Gastrocnemius medialis (tissue), 4 donors: ENCODE data around the gene MMAA. TPM values are rescaled to one million over a fixed set of nuclear protein-coding genes. Genes with fewer than 3 reads are reported as not detected.
A peak's percentile ranks its signal among the peaks of the same experiment; 100 is the strongest.

Experiments
- ATAC-seq, 2 donors: fragments of 150-250 bp; one replicate each; pipeline ENCODE4 v1.9.1; 2016
- DNase-seq, 2 donors: peaks; one replicate each; pipeline ENCODE4 v3.0.0-alpha.2; 2019
- H3K27ac ChIP-seq, 4 donors: fragments of 200-600 bp; sonication (generic); 1 replicate in 1 of 4; 2 replicates in 3 of 4; pipeline ENCODE4 v1.5.1; 2016 to 2018; ENCODE audit warnings: mild to moderate bottlenecking in 2 of 4, moderate library complexity in 1 of 4
- H3K27me3 ChIP-seq, 3 donors: fragments of 200-600 bp; sonication (generic) in 2 of 3; 1 replicate in 1 of 3; 2 replicates in 2 of 3; pipeline versions ENCODE4 v1.5.1 to v1.6.0; 2016 to 2019; ENCODE audit warnings: mild to moderate bottlenecking in 1 of 3, moderate library complexity in 1 of 3
- H3K36me3 ChIP-seq, 2 donors: fragments of 200-600 bp; sonication (generic) in 1 of 2; one replicate each; pipeline ENCODE4 v1.5.1; 2017 to 2018
- H3K4me1 ChIP-seq, 2 donors: fragments of 200-600 bp; sonication (generic) in 1 of 2; one replicate each; pipeline ENCODE4 v1.5.1; 2016 to 2017; ENCODE audit warnings: mild to moderate bottlenecking in 2 of 2
- H3K4me3 ChIP-seq, 4 donors: fragments of 200-600 bp; sonication (generic) in 3 of 4; 1 replicate in 1 of 4; 2 replicates in 3 of 4; pipeline ENCODE4 v1.5.1; 2016 to 2019; ENCODE audit warnings: mild to moderate bottlenecking in 2 of 4
- H3K9me3 ChIP-seq, 3 donors: fragments of 200-600 bp; sonication (generic) in 2 of 3; 1 replicate in 1 of 3; 2 replicates in 2 of 3; pipeline ENCODE4 v1.5.1; 2016 to 2019
- POLR2A ChIP-seq, 2 donors: fragments of 450-650 bp; IDR thresholded peaks; one replicate each; pipeline ENCODE4 v1.6.1; 2017; ENCODE audit warnings: antibody characterized with exemption in 2 of 2, mild to moderate bottlenecking in 2 of 2, moderate library complexity in 2 of 2
- in situ Hi-C, 4 donors: fragments of 200-750 bp; cut with MboI; loops; one replicate each; pipeline versions ENCODE4 v1.15.0 to v1.8.0; 2017; ENCODE audit warnings: low sequenced_read_pairs in 4 of 4
- intact Hi-C: fragments of 100-400 bp; cut with DNase I; formaldehyde crosslinking; loops from one replicate; pipeline ENCODE4 v1.15.1; 2023; ENCODE audit warnings: low total_unique reads
- total RNA-seq, 4 donors: library from RNA; depleted of rRNA; stranded (reverse); fragments of >200 nt; gene quantifications; one replicate each; pipeline versions ENCODE4 v1.1.0 to v1.2.3, GENCODE V29; 2016
- TF ChIP-seq, protein P1 (sequence below), 5 experiments: fragments of 450-650 bp in 3 of 5; fragments of 200-600 bp in 2 of 5; sonication (generic) in 2 of 5; IDR thresholded peaks in 4 of 5; conservative IDR thresholded peaks in 1 of 5; 1 replicate in 4 of 5; 2 replicates in 1 of 5; pipeline ENCODE4 v1.5.1; 2016 to 2019; ENCODE audit warnings: antibody characterized with exemption in 5 of 5, mild to moderate bottlenecking in 3 of 5, moderate library complexity in 3 of 5

Gene MMAA
- total RNA-seq, 4 donors from 2014 or later, result 5.1 to 10.9 (median 8.4) TPM

GRCh38 chr4:145670422-145670821 is 51.2 kb downstream of the MMAA start:
- ATAC-seq (no peak), DNase-seq (no peak)
- in situ Hi-C loops (no loop called here), intact Hi-C loops (no loop called here)
- Histone ChIP-seq H3K36me3 (no peaks in the 10 kb centered on the region), H3K27ac (no peak overlapping the region), H3K4me3 (no peak overlapping the region), H3K9me3 (no peaks in the 10 kb centered on the region), H3K27me3 (no peaks in the 10 kb centered on the region), H3K4me1 (no peaks in the 10 kb centered on the region)
- TF ChIP-seq, protein P1, sequence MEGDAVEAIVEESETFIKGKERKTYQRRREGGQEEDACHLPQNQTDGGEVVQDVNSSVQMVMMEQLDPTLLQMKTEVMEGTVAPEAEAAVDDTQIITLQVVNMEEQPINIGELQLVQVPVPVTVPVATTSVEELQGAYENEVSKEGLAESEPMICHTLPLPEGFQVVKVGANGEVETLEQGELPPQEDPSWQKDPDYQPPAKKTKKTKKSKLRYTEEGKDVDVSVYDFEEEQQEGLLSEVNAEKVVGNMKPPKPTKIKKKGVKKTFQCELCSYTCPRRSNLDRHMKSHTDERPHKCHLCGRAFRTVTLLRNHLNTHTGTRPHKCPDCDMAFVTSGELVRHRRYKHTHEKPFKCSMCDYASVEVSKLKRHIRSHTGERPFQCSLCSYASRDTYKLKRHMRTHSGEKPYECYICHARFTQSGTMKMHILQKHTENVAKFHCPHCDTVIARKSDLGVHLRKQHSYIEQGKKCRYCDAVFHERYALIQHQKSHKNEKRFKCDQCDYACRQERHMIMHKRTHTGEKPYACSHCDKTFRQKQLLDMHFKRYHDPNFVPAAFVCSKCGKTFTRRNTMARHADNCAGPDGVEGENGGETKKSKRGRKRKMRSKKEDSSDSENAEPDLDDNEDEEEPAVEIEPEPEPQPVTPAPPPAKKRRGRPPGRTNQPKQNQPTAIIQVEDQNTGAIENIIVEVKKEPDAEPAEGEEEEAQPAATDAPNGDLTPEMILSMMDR (IDR thresholded peaks at IDR 0.05 in 4 of 5, conservative IDR thresholded peaks at IDR 0.05 in 1 of 5), result no peak
- TF ChIP-seq POLR2A (IDR thresholded peaks at IDR 0.05), result no peak

DNA sequence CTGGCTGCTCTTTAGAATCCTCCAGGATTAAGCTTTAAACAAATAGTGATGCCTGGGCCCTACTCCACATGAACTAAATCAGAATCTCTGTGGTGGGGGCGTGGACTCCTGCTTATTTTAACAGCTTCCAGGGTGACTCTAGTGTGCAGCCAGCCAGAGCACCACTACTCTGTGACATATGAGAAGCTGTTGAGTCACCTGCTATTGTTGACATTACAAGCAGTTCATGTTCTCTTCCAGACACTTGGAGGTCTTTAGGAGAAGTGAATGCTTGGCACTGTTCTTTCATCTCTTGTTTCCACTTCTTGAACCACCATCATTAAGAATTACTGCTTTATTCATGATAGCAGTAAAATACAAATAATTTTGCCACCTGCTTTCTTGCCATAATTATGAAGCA is 60.3 kb downstream of the MMAA start:
- DNase-seq (peak; percentile 80), ATAC-seq (peak; percentile 97 to 99)
- in situ Hi-C loops, result no loop called here
- peak overlapping the region in 2 of 4 donors; percentile 31 to 32 for H3K4me3 ChIP-seq
- intact Hi-C loops, result loop anchor here (5.0 kb wide), 1 partner anchor 258 kb away; the partner anchor contains the start of gene ZNF827
- H3K27me3 ChIP-seq, result no peaks in the 10 kb centered on the region
- peaks cover 0 to 5% (median 0%) of the 10 kb centered on the region in 3 donors for H3K9me3 ChIP-seq
- H3K4me1 ChIP-seq, result peaks cover 25 to 36% of the 10 kb centered on the region in 2 donors
- H3K36me3 ChIP-seq, result no peaks in the 10 kb centered on the region
- no peak for TF ChIP-seq POLR2A (IDR thresholded peaks at IDR 0.05)
- TF ChIP-seq, protein P1 (IDR thresholded peaks at IDR 0.05 in 4 of 5, conservative IDR thresholded peaks at IDR 0.05 in 1 of 5), result no peak
- H3K27ac ChIP-seq, result peak overlapping the region; percentile 79 to 91 (median 82)

- Histone ChIP-seq H3K36me3 (no peaks in the 10 kb centered on the region), H3K4me3 (peak within 1 kb of the TSS; percentile 16 to 32 (median 26)), H3K4me1 (peaks cover 25 to 36% of the 10 kb centered on the region in 2 donors), H3K27me3 (no peaks in the 10 kb centered on the region), H3K9me3 (peaks cover 0 to 5% (median 0%) of the 10 kb centered on the region in 3 donors), H3K27ac (peak within 1 kb of the TSS; percentile 79 to 91 (median 82))
- ATAC-seq (peak; percentile 74 to 89), DNase-seq (peak; percentile 25 to 68)
- in situ Hi-C loops (no loop called here), intact Hi-C loops (loop anchor here (2.0 to 5.0 kb wide), 4 partner anchors 17 to 257 kb away; partner anchors contain the start of genes SMAD1 and ZNF827)
- no peak for TF ChIP-seq POLR2A (IDR thresholded peaks at IDR 0.05)
- TF ChIP-seq, protein P1 (IDR thresholded peaks at IDR 0.05 in 4 of 5, conservative IDR thresholded peaks at IDR 0.05 in 1 of 5), result no peak
These were observed 60.8 kb downstream of the MMAA start, which contains the start of gene C4orf51 for GRCh38 chr4:145679991-145680455. Gene C4orf51, plus strand, starts transcription at chr4:145680146. Its CDS starts 58 bp downstream, at chr4:145680204.

- DNase-seq (no peak), ATAC-seq (no peak)
- Histone ChIP-seq H3K9me3 (peaks cover 0 to 5% (median 0%) of the 10 kb centered on the region in 3 donors), H3K4me1 (peaks cover 25 to 36% of the 10 kb centered on the region in 2 donors), H3K36me3 (no peaks in the 10 kb centered on the region), H3K4me3 (peak overlapping the region in 1 of 4 donors; percentile 31), H3K27me3 (no peaks in the 10 kb centered on the region), H3K27ac (peak overlapping the region; percentile 79 to 91 (median 82))
- TF ChIP-seq POLR2A (IDR thresholded peaks at IDR 0.05), result no peak
- TF ChIP-seq, protein P1 (IDR thresholded peaks at IDR 0.05 in 4 of 5, conservative IDR thresholded peaks at IDR 0.05 in 1 of 5), result no peak
- intact Hi-C loops, result loop anchor here (2.0 to 5.0 kb wide), 3 partner anchors 16 to 199 kb away; partner anchors contain the start of gene SMAD1
- in situ Hi-C loops, result no loop called here
These were observed 61.7 kb downstream of the MMAA start for GRCh38 chr4:145680902-145681301.
